Transverse colon (tissue), 4 donors: Measurements from ENCODE around the gene ACAP3.

Source experiments
- CTCF ChIP-seq, 5 experiments: fragments of 200-600 bp in 3 of 5; fragments of 450-650 bp in 2 of 5; sonication (generic) in 3 of 5; IDR thresholded peaks; 1 replicate in 2 of 5; 2 replicates in 3 of 5; pipeline ENCODE4 v1.5.1; 2016 to 2017; ENCODE audit warnings: antibody characterized with exemption in 5 of 5, inconsistent platforms in 3 of 5, mild to moderate bottlenecking in 2 of 5, moderate library complexity in 1 of 5
- EP300 ChIP-seq: sonication (generic); formaldehyde crosslinking; IDR thresholded peaks from one replicate; pipeline ENCODE4 v1.6.1; 2017; ENCODE audit warnings: antibody characterized with exemption, low read depth
- POLR2A ChIP-seq: fragments of 450-650 bp; IDR thresholded peaks from one replicate; pipeline ENCODE4 v1.6.1; 2016; ENCODE audit warnings: antibody characterized with exemption, mild to moderate bottlenecking, moderate library complexity
- POLR2AphosphoS5 ChIP-seq, 3 donors: sonication (generic); formaldehyde crosslinking; IDR thresholded peaks; one replicate each; pipeline ENCODE4 v1.6.1; 2016; ENCODE audit warnings: antibody characterized with exemption in 3 of 3

- TF ChIP-seq CTCF (IDR thresholded peaks at IDR 0.05) (no peak), POLR2AphosphoS5 (IDR thresholded peaks at IDR 0.05) (no peak), POLR2A (no peak), EP300 (no peak)
Measured at GRCh38 chr1:1328254-1328653, 20.5 kb upstream of the ACAP3 start.
